ENCODE results near the gene ZNF282.

The ZNF282 gene

GRCh38 chr7:149198161-149198816 lies 2.9 kb downstream of the ZNF282 start:
- DNase-seq (ENCODE audit: low read depth) = no peak
- no peak for TF ChIP-seq CTCF (IDR thresholded peaks at IDR 0.05; ENCODE audit: insufficient read depth, low read depth, low read length, missing control alignments)
- no peak overlapping the region for H3K4me3 ChIP-seq (ENCODE audit: low read depth, low read length)

DNA sequence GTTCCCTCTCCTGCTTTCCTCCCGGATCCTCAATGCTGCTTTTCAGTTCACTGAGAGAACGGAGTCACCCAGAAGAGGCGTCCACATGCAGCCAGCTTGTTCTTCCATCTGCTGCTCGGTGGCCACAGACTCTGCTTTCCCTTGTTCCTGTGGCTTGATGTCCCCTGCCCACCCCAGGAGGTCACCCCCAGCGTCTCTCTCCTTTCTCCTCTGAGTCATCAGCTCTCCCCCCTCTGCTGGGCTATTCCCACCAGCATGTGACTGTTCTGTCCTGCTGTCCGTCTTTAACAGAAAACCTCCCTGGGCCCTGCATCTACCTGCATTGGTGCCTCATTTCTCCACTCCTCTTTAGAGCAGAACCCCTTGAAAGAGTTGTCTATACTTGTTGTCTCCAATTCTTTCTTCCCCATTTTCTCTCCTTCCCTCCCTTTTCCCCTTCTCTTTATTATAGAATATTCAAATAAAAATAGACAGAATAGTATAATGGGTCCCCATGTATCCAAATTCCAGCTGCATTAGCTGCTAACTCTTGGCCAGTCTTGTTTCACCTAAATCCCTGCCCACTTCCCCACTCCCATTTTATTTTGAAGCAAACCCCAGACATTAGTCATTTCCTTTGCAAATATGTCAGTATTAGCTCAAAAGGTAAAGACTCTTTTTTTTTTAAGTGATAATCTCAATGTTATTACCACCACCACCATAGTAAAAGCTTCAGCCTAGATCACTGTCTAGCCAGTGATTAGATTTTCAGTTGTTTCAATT lies 4.1 kb downstream of the ZNF282 start:
- no peak for DNase-seq (ENCODE audit: low read depth)
- TF ChIP-seq CTCF (IDR thresholded peaks at IDR 0.05; ENCODE audit: insufficient read depth, low read depth, low read length, missing control alignments) = no peak
- no peak overlapping the region for H3K4me3 ChIP-seq (ENCODE audit: low read depth, low read length)

GRCh38 chr7:149202831-149203231 lies 7.5 kb downstream of the ZNF282 start:
- DNase-seq (ENCODE audit: low read depth) = no peak
- no peak overlapping the region for H3K4me3 ChIP-seq (ENCODE audit: low read depth, low read length)
- TF ChIP-seq CTCF (IDR thresholded peaks at IDR 0.05; ENCODE audit: insufficient read depth, low read depth, low read length, missing control alignments) = no peak

DNA sequence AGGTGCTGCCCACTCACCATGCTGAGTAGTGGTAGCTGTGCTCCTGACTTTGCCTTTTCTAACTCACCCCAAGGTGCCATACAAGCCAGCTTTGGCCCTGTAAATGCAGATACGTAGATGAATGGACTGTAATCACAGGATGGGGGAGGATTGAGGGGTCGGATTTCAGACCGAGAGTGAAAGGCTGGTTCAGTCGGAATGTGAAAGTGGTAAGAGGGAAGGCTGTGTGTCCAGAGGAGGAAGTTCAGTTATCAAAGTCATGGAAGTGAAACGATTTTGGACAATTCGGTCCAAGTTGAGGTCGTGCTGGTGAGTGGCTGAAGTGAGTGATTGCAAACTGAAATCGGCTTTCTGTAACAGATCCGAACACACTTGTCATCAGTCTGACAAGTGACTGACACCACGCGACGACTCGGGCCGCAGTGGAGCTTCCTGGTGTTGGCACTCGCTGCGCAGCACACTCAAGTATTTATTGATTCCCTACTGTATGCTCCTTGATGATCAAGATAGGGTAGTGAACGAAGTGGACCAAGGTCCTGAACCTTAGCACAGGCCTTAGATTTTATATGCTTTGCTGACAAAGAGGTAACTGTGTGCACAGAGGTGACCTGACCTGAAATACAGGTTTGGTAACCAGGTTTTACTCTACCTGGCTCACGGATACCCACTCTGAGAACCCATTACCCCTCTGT lies 10.5 kb downstream of the ZNF282 start:
- no peak for TF ChIP-seq CTCF (IDR thresholded peaks at IDR 0.05; ENCODE audit: insufficient read depth, low read depth, low read length, missing control alignments)
- H3K4me3 ChIP-seq (ENCODE audit: low read depth, low read length) = no peak overlapping the region
- DNase-seq (ENCODE audit: low read depth) = no peak

DNA sequence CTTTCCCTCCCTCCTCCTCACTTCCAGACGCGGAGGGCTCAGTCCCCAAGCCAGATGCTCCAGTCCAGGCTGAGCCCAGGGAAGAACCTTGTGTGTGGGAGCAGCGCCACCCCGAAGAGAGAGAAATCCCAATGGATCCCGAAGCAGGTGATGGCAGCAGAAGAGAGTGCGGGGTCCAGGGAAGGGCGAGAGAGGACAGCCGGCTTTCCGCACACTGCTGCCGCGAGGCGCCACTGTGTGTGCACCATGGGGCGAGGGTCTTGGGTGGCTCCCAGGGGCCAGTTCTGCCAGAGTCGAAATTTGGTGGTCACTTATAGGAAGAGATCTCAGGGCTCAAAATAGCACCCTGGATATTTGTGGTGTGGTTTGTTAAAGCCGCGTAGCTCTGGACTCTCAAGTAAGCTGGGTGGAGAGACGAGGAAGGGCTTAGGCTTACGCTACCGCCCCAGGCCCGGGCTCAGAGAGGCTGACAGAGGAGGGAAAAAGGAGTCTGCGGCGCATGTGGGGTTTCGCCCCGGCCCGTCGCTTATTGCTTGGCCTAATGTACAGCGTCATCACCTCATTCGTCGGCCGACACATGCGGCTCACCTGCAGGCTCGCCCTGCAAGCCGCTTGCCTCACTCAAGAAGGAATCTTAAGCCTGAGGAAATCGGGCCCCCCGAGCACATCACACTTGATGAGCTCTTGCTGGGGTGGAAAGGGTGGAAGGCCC lies 12.1 kb downstream of the ZNF282 start:
- no peak for DNase-seq (ENCODE audit: low read depth)

More for the DNA sequence above, 12.1 kb downstream of the ZNF282 start:
- TF ChIP-seq CTCF (IDR thresholded peaks at IDR 0.05; ENCODE audit: insufficient read depth, low read depth, low read length, missing control alignments) = no peak
- H3K4me3 ChIP-seq (ENCODE audit: low read depth, low read length) = no peak overlapping the region
